ENCODE data around the gene SLC35C1. TPM values are rescaled to one million over a fixed set of nuclear protein-coding genes. Genes with fewer than 3 reads are reported as not detected.

Gene SLC35C1
- total and polyA plus RNA-seq, 2 experiments from 2014 or later: 6.8 to 11.0 TPM

DNA sequence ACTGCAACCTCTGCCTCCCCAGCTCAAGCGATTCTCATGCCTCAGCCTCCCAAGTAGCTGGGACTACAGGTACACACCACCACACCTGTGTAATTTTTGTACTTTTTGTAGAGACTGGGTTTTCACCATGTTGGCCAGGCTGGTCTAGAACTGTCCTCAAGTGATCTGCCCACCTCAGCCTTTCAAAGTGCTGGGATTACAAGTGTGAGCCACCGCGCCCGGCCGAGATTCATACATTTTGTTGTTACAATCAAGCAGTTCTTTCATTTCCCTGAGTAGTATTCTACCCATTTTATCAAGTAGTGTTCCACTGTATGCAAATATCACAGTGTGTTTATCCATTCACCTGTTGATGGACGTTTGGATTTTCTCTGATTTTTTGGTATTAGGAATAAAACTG is 26.6 kb upstream of the SLC35C1 start (continued):
- TF ChIP-seq, protein P1, sequence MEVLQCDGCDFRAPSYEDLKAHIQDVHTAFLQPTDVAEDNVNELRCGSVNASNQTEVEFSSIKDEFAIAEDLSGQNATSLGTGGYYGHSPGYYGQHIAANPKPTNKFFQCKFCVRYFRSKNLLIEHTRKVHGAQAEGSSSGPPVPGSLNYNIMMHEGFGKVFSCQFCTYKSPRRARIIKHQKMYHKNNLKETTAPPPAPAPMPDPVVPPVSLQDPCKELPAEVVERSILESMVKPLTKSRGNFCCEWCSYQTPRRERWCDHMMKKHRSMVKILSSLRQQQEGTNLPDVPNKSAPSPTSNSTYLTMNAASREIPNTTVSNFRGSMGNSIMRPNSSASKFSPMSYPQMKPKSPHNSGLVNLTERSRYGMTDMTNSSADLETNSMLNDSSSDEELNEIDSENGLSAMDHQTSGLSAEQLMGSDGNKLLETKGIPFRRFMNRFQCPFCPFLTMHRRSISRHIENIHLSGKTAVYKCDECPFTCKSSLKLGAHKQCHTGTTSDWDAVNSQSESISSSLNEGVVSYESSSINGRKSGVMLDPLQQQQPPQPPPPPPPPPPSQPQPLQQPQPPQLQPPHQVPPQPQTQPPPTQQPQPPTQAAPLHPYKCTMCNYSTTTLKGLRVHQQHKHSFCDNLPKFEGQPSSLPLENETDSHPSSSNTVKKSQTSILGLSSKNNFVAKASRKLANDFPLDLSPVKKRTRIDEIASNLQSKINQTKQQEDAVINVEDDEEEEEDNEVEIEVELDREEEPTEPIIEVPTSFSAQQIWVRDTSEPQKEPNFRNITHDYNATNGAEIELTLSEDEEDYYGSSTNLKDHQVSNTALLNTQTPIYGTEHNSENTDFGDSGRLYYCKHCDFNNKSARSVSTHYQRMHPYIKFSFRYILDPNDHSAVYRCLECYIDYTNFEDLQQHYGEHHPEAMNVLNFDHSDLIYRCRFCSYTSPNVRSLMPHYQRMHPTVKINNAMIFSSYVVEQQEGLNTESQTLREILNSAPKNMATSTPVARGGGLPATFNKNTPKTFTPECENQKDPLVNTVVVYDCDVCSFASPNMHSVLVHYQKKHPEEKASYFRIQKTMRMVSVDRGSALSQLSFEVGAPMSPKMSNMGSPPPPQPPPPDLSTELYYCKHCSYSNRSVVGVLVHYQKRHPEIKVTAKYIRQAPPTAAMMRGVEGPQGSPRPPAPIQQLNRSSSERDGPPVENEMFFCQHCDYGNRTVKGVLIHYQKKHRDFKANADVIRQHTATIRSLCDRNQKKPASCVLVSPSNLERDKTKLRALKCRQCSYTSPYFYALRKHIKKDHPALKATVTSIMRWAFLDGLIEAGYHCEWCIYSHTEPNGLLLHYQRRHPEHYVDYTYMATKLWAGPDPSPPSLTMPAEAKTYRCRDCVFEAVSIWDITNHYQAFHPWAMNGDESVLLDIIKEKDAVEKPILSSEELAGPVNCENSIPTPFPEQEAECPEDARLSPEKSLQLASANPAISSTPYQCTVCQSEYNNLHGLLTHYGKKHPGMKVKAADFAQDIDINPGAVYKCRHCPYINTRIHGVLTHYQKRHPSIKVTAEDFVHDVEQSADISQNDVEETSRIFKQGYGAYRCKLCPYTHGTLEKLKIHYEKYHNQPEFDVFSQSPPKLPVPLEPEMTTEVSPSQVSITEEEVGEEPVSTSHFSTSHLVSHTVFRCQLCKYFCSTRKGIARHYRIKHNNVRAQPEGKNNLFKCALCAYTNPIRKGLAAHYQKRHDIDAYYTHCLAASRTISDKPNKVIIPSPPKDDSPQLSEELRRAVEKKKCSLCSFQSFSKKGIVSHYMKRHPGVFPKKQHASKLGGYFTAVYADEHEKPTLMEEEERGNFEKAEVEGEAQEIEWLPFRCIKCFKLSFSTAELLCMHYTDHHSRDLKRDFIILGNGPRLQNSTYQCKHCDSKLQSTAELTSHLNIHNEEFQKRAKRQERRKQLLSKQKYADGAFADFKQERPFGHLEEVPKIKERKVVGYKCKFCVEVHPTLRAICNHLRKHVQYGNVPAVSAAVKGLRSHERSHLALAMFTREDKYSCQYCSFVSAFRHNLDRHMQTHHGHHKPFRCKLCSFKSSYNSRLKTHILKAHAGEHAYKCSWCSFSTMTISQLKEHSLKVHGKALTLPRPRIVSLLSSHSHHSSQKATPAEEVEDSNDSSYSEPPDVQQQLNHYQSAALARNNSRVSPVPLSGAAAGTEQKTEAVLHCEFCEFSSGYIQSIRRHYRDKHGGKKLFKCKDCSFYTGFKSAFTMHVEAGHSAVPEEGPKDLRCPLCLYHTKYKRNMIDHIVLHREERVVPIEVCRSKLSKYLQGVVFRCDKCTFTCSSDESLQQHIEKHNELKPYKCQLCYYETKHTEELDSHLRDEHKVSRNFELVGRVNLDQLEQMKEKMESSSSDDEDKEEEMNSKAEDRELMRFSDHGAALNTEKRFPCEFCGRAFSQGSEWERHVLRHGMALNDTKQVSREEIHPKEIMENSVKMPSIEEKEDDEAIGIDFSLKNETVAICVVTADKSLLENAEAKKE (CRISPR knock-in tag; IDR thresholded peaks at IDR 0.05): no peak

DNA sequence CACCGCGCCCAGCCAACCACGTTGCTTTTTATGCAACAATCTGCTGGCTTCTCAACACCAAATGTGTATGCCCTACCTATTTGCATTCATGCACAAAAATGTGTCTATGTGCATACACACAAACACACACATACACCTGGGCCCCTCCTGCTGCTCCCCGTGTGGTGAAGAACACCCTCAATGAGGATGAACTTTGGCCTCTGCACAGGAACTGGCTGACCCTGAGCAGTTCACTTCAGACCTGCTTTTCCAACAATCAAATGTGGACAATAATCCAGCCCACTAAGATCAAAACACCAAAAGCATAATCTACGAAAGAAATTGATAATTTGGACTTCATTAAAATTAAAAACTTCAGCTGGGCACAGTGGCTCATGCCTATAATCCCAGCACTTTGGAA is 25.3 kb upstream of the SLC35C1 start:
- Histone ChIP-seq H3F3A (replicated peaks; ENCODE audit: low read depth) (no peaks in the 10 kb centered on the region), H3K36me3 (ENCODE audit: insufficient read depth) (no peaks in the 10 kb centered on the region), H3K9me2 (ENCODE audit: insufficient read depth) (no peaks in the 10 kb centered on the region), H3K27ac (ENCODE audit: low read depth) (no peak overlapping the region), H3K27me3 (ENCODE audit: insufficient read depth) (no peaks in the 10 kb centered on the region), H2AFZ (no peak overlapping the region), H3K4me3 (no peak overlapping the region), H4K20me1 (replicated peaks; ENCODE audit: insufficient read depth) (no peaks in the 10 kb centered on the region), H3K4me1 (ENCODE audit: insufficient read depth) (no peaks in the 10 kb centered on the region), H3K4me2 (no peak overlapping the region), H3K79me2 (replicated peaks; ENCODE audit: insufficient read depth) (no peaks in the 10 kb centered on the region)
- H3K36me3 Mint-ChIP-seq (ENCODE audit: low read depth): no peaks in the 10 kb centered on the region
- H3K4me1 Mint-ChIP-seq: no peaks in the 10 kb centered on the region
- H3K9me3 Mint-ChIP-seq: no peaks in the 10 kb centered on the region
- DNase-seq (ENCODE audit: low spot score) (no peak), ATAC-seq (no peak)
- H3K27ac Mint-ChIP-seq: no peak overlapping the region
- no peak overlapping the region for H3K4me3 Mint-ChIP-seq
- peaks cover 1% of the 10 kb centered on the region for H3K27me3 Mint-ChIP-seq (ENCODE audit: insufficient read depth, low read depth, poor library complexity)
- TF ChIP-seq JUNB (IDR thresholded peaks at IDR 0.05; ENCODE audit: unreplicated experiment) (no peak), EZH2phosphoT487 (IDR thresholded peaks at IDR 0.05; ENCODE audit: unreplicated experiment) (no peak)
- TF ChIP-seq, protein P1 (CRISPR knock-in tag; IDR thresholded peaks at IDR 0.05): no peak
- TF ChIP-seq, protein P2, sequence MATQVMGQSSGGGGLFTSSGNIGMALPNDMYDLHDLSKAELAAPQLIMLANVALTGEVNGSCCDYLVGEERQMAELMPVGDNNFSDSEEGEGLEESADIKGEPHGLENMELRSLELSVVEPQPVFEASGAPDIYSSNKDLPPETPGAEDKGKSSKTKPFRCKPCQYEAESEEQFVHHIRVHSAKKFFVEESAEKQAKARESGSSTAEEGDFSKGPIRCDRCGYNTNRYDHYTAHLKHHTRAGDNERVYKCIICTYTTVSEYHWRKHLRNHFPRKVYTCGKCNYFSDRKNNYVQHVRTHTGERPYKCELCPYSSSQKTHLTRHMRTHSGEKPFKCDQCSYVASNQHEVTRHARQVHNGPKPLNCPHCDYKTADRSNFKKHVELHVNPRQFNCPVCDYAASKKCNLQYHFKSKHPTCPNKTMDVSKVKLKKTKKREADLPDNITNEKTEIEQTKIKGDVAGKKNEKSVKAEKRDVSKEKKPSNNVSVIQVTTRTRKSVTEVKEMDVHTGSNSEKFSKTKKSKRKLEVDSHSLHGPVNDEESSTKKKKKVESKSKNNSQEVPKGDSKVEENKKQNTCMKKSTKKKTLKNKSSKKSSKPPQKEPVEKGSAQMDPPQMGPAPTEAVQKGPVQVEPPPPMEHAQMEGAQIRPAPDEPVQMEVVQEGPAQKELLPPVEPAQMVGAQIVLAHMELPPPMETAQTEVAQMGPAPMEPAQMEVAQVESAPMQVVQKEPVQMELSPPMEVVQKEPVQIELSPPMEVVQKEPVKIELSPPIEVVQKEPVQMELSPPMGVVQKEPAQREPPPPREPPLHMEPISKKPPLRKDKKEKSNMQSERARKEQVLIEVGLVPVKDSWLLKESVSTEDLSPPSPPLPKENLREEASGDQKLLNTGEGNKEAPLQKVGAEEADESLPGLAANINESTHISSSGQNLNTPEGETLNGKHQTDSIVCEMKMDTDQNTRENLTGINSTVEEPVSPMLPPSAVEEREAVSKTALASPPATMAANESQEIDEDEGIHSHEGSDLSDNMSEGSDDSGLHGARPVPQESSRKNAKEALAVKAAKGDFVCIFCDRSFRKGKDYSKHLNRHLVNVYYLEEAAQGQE (IDR thresholded peaks at IDR 0.05; ENCODE audit: unreplicated experiment): no peak
